DND-41 (cell line): ENCODE data around the gene SEMA7A.

ENCODE experiments used
- ATAC-seq: fragments of 200-7000 bp; cut with Tn5 transposase; 3 replicates; pipeline ENCODE4 v1.9.1; 2021; ENCODE audit warnings: low read depth; ENCODE audit not compliant: insufficient read depth
- DNase-seq: peaks from one replicate; pipeline ENCODE4 v3.0.0-alpha.2; 2020
- H2AFZ ChIP-seq: 2 replicates; pipeline ENCODE4 v1.6.0; 2012; ENCODE audit warnings: low read depth, low read length
- H3K27ac ChIP-seq: 2 replicates; pipeline ENCODE4 v1.5.1; 2012; ENCODE audit warnings: low read length, inconsistent platforms
- H3K27me3 ChIP-seq: fragments of 200-600 bp; sonication (generic); 2 replicates; pipeline ENCODE4 v1.6.0; 2012; ENCODE audit warnings: low read length, mild to moderate bottlenecking, inconsistent platforms; ENCODE audit not compliant: insufficient read depth, poor library complexity
- H3K36me3 ChIP-seq: 2 replicates; pipeline ENCODE4 v1.5.1; 2012; ENCODE audit warnings: low read length, inconsistent platforms; ENCODE audit not compliant: insufficient read depth
- H3K4me1 ChIP-seq: 2 replicates; pipeline ENCODE4 v1.5.1; 2012; ENCODE audit warnings: mild to moderate bottlenecking, low read length; ENCODE audit not compliant: insufficient read depth
- H3K4me2 ChIP-seq: 2 replicates; pipeline ENCODE4 v1.6.0; 2012; ENCODE audit warnings: mild to moderate bottlenecking, moderate library complexity, low read length, inconsistent platforms; ENCODE audit not compliant: insufficient read depth
- H3K4me3 ChIP-seq, 2 experiments: fragments of 200-600 bp in 1 of 2; shearing (Covaris generic) in 1 of 2; 2 replicates each; pipeline ENCODE4 v1.5.1; 2012 to 2016; ENCODE audit warnings: inconsistent platforms in 2 of 2, low read length in 2 of 2, mild to moderate bottlenecking in 2 of 2, low read depth in 1 of 2, moderate library complexity in 1 of 2
- H3K79me2 ChIP-seq: 2 replicates; pipeline ENCODE4 v1.6.0; 2012; ENCODE audit warnings: low read length, inconsistent platforms; ENCODE audit not compliant: insufficient read depth
- H3K9ac ChIP-seq: 2 replicates; pipeline ENCODE4 v1.6.0; 2012; ENCODE audit warnings: low read depth, mild to moderate bottlenecking, inconsistent platforms, low read length, moderate library complexity
- H3K9me3 ChIP-seq: 2 replicates; pipeline ENCODE4 v1.5.1; 2012; ENCODE audit warnings: low read length, moderate library complexity, mild to moderate bottlenecking, inconsistent platforms; ENCODE audit not compliant: insufficient read depth, severe bottlenecking
- H4K20me1 ChIP-seq: 2 replicates; pipeline ENCODE4 v1.6.0; 2012; ENCODE audit warnings: low read length; ENCODE audit not compliant: insufficient read depth
- EZH2 ChIP-seq: IDR thresholded peaks from 3 replicates; pipeline ENCODE4 v1.6.1; 2012; ENCODE audit warnings: borderline replicate concordance, low read depth, mild to moderate bottlenecking, moderate library complexity, low read length, inconsistent platforms; ENCODE audit not compliant: severe bottlenecking
- TF ChIP-seq, protein P1 (sequence below): IDR thresholded peaks from 2 replicates; pipeline ENCODE4 v1.5.1; 2012; ENCODE audit warnings: borderline replicate concordance, low read length, moderate library complexity, mild to moderate bottlenecking; ENCODE audit not compliant: poor library complexity, severe bottlenecking; ENCODE audit errors: extremely low read depth

The SEMA7A gene

GRCh38 chr15:74423431-74424257, 10.1 kb downstream of the SEMA7A start:
- no peak for DNase-seq
- Histone ChIP-seq H2AFZ (no peak overlapping the region), H3K79me2 (peaks cover 75% of the 10 kb centered on the region), H3K36me3 (no peaks in the 10 kb centered on the region), H3K4me2 (no peak overlapping the region), H3K4me1 (no peaks in the 10 kb centered on the region; the same call in 1 of the 2 replicates), H3K9ac (no peak overlapping the region), H4K20me1 (peaks cover 61% of the 10 kb centered on the region), H3K27ac (no peak overlapping the region), H3K9me3 (no peaks in the 10 kb centered on the region), H3K4me3 (no peak overlapping the region), H3K27me3 (no peaks in the 10 kb centered on the region)
- TF ChIP-seq, protein P1, sequence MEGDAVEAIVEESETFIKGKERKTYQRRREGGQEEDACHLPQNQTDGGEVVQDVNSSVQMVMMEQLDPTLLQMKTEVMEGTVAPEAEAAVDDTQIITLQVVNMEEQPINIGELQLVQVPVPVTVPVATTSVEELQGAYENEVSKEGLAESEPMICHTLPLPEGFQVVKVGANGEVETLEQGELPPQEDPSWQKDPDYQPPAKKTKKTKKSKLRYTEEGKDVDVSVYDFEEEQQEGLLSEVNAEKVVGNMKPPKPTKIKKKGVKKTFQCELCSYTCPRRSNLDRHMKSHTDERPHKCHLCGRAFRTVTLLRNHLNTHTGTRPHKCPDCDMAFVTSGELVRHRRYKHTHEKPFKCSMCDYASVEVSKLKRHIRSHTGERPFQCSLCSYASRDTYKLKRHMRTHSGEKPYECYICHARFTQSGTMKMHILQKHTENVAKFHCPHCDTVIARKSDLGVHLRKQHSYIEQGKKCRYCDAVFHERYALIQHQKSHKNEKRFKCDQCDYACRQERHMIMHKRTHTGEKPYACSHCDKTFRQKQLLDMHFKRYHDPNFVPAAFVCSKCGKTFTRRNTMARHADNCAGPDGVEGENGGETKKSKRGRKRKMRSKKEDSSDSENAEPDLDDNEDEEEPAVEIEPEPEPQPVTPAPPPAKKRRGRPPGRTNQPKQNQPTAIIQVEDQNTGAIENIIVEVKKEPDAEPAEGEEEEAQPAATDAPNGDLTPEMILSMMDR: no peak
- no peak for TF ChIP-seq EZH2
- ATAC-seq: no peak

GRCh38 chr15:74422652-74423430, 10.9 kb downstream of the SEMA7A start:
- H3K9ac ChIP-seq: no peak overlapping the region
- DNase-seq: no peak

DNA sequence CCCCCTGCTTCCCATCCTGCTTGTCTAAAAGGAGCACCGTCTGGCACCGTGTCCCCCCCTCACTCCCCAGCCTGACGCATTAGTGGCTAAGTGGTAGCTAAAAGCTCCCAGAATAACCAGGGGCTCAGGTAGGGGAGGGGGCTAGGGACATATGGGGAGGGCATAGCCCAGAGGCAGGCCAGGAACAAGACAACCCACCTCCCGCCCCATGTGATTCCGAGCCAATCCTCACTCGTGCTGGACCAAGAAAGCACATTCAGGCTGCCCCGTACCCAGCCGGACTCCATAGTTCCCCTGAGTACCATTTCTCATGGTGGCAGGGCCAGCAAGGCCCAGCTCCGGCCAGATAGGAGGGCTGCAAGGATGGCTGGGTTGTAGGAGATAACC, 11.5 kb downstream of the SEMA7A start:
- no peak overlapping the region for H3K27ac ChIP-seq
- no peak for ATAC-seq
- no peak for DNase-seq
- no peaks in the 10 kb centered on the region for H3K27me3 ChIP-seq
- no peak overlapping the region for H3K4me2 ChIP-seq
- H3K4me1 ChIP-seq: no peaks in the 10 kb centered on the region
- H3K4me3 ChIP-seq: no peak overlapping the region
- H3K79me2 ChIP-seq: peaks cover 64% of the 10 kb centered on the region
- TF ChIP-seq, protein P1: no peak
- no peak for TF ChIP-seq EZH2
- 0 out of 2 replicates have a peak, but pooled peaks cover 5% of the 10 kb centered on the region for H3K36me3 ChIP-seq
- no peaks in the 10 kb centered on the region for H3K9me3 ChIP-seq
- no peak overlapping the region for H3K9ac ChIP-seq
- H4K20me1 ChIP-seq: peaks cover 53% of the 10 kb centered on the region
- no peak overlapping the region for H2AFZ ChIP-seq

More at GRCh38 chr15:74422652-74423430, 10.9 kb downstream of the SEMA7A start:
- ATAC-seq: no peak
- H3K27ac ChIP-seq: no peak overlapping the region
- no peaks in the 10 kb centered on the region for H3K36me3 ChIP-seq
- no peaks in the 10 kb centered on the region for H3K4me1 ChIP-seq
- peaks cover 57% of the 10 kb centered on the region for H4K20me1 ChIP-seq
- H3K4me3 ChIP-seq: no peak overlapping the region
- no peak overlapping the region for H2AFZ ChIP-seq
- H3K9me3 ChIP-seq: no peaks in the 10 kb centered on the region
- TF ChIP-seq EZH2: no peak
- TF ChIP-seq, protein P1: no peak
- H3K4me2 ChIP-seq: no peak overlapping the region
- H3K79me2 ChIP-seq: peaks cover 69% of the 10 kb centered on the region
- H3K27me3 ChIP-seq: no peaks in the 10 kb centered on the region
